HepG2 (cell line): Measurements from ENCODE around the gene ALKBH4. TPM values are rescaled to one million over a fixed set of nuclear protein-coding genes. Genes with fewer than 3 reads are reported as not detected.

Experiments used
- CBX1 ChIP-seq: IDR thresholded peaks from one replicate; pipeline ENCODE4 v1.6.1; 2016; ENCODE audit warnings: antibody characterized with exemption, low read depth
- GATA4 ChIP-seq: sonication (generic); IDR thresholded peaks from 2 replicates; pipeline ENCODE4 v1.6.1; 2016; ENCODE audit warnings: antibody characterized with exemption, low read depth, borderline replicate concordance
- HNF1B ChIP-seq: sonication (generic); formaldehyde crosslinking; IDR thresholded peaks from 2 replicates; pipeline ENCODE4 v1.5.1; 2020; ENCODE audit warnings: mild to moderate bottlenecking, moderate library complexity, missing genetic modification reagents
- HOMEZ ChIP-seq: IDR thresholded peaks from 2 replicates; pipeline ENCODE4 v1.6.1; 2016; ENCODE audit warnings: low read depth
- NCOA1 ChIP-seq: sonication (generic); formaldehyde crosslinking; IDR thresholded peaks from 2 replicates; pipeline ENCODE4 v1.9.0; 2021; ENCODE audit warnings: missing genetic modification reagents
- NFIC ChIP-seq: IDR thresholded peaks from 2 replicates; pipeline ENCODE4 v1.6.1; 2012; ENCODE audit warnings: mild to moderate bottlenecking, low read length, inconsistent platforms
- PRMT3 ChIP-seq: sonication (generic); formaldehyde crosslinking; IDR thresholded peaks from 2 replicates; pipeline ENCODE4 v1.8.1; 2022; ENCODE audit warnings: low read depth, mild to moderate bottlenecking, moderate library complexity, missing genetic modification reagents, borderline replicate concordance
- RNF219 ChIP-seq: sonication (generic); formaldehyde crosslinking; IDR thresholded peaks from 2 replicates; pipeline ENCODE4 v1.5.0; 2020; ENCODE audit warnings: mild to moderate bottlenecking, missing genetic modification reagents
- SNAPC4 ChIP-seq: sonication (generic); formaldehyde crosslinking; IDR thresholded peaks from 2 replicates; pipeline ENCODE4 v1.4.0; 2020; ENCODE audit warnings: mild to moderate bottlenecking, missing genetic modification reagents
- THAP11 ChIP-seq: IDR thresholded peaks from 2 replicates; pipeline ENCODE4 v1.6.1; 2016; ENCODE audit warnings: missing biosample characterization, missing genetic modification reagents
- ZNF704 ChIP-seq: sonication (generic); formaldehyde crosslinking; IDR thresholded peaks from 2 replicates; pipeline ENCODE4 v1.8.1; 2023; ENCODE audit warnings: mild to moderate bottlenecking, inconsistent platforms, moderate library complexity, missing genetic modification reagents, borderline replicate concordance
- ZNF749 ChIP-seq: sonication (generic); formaldehyde crosslinking; IDR thresholded peaks from 2 replicates; pipeline ENCODE4 v1.8.0; 2022; ENCODE audit warnings: mild to moderate bottlenecking, missing genetic modification reagents, moderate library complexity, borderline replicate concordance
- ZNF781 ChIP-seq: sonication (generic); formaldehyde crosslinking; IDR thresholded peaks from 2 replicates; pipeline ENCODE4 v1.5.1; 2020; ENCODE audit warnings: borderline replicate concordance, mild to moderate bottlenecking, missing genetic modification reagents; ENCODE audit errors: not compliant biosample characterization
- ZNF800 ChIP-seq: sonication (generic); formaldehyde crosslinking; IDR thresholded peaks from 2 replicates; pipeline ENCODE4 v1.4.0; 2020; ENCODE audit warnings: missing genetic modification reagents
- polyA plus RNA-seq, 8 experiments: library from polyadenylated mRNA; depleted of rRNA in 3 of 8; stranded (reverse) in 7 of 8; unstranded in 1 of 8; fragments of >200 nt; fragmentation: Illumina TruSeq in 4 of 8; extraction: Trizol in 4 of 8; gene quantifications; 2 replicates each; pipeline versions ENCODE4 v1.2.1 to v1.2.3, GENCODE V29; 2011 to 2016; ENCODE audit warnings: low read depth in 4 of 8, missing spikeins in 1 of 8, mixed read lengths in 1 of 8; ENCODE audit not compliant: insufficient read depth in 1 of 8
- total RNA-seq, 5 experiments: library from RNA; depleted of rRNA; stranded (reverse); fragments of >200 nt; fragmentation: Illumina TruSeq; extraction: Trizol; gene quantifications; 2 replicates each; pipeline ENCODE4 v1.2.3, GENCODE V29; 2016; ENCODE audit warnings: low read depth in 1 of 5

ALKBH4 gene
- total and polyA plus RNA-seq, 2 of the 13 experiments (the other 11 are each of a cell fraction or from before 2014, with no cell fraction given) = 2.6 to 8.8 TPM

- TF ChIP-seq RNF219 (CRISPR knock-in tag) (no peak), NCOA1 (CRISPR knock-in tag) (peak; percentile 91; the same call in 1 of the 2 replicates), SNAPC4 (CRISPR knock-in tag) (no peak), CBX1 (no peak), HOMEZ (CRISPR knock-in tag) (no peak), THAP11 (CRISPR knock-in tag) (peak; percentile 100), GATA4 (no peak), ZNF749 (CRISPR knock-in tag) (no peak), HNF1B (CRISPR knock-in tag) (peak; percentile 16; the same call in 1 of the 2 replicates), NFIC (no peak), ZNF800 (CRISPR knock-in tag) (0 out of 2 replicates have a peak, but pooled peaks have one; percentile 43), ZNF704 (no peak; the same call in 1 of the 2 replicates), ZNF781 (CRISPR knock-in tag) (no peak), PRMT3 (CRISPR knock-in tag) (no peak)
These were observed at the start of gene ALKBH4, which contains the start of gene LRWD1 (continued) for GRCh38 chr7:102464577-102465280.
